Measurements from ENCODE around the gene DIPK1C.

Gene DIPK1C

GRCh38 chr18:74486119-74486849 lies 29.2 kb upstream of the DIPK1C start:
- no peak for DNase-seq (ENCODE audit: low read depth, low spot score)
- in situ Hi-C loops (cut with HindIII; ENCODE audit: low sequenced_read_pairs): no loop called here
- no peak overlapping the region for H3K4me3 ChIP-seq (ENCODE audit: low read depth, low read length)
- TF ChIP-seq, protein P1, sequence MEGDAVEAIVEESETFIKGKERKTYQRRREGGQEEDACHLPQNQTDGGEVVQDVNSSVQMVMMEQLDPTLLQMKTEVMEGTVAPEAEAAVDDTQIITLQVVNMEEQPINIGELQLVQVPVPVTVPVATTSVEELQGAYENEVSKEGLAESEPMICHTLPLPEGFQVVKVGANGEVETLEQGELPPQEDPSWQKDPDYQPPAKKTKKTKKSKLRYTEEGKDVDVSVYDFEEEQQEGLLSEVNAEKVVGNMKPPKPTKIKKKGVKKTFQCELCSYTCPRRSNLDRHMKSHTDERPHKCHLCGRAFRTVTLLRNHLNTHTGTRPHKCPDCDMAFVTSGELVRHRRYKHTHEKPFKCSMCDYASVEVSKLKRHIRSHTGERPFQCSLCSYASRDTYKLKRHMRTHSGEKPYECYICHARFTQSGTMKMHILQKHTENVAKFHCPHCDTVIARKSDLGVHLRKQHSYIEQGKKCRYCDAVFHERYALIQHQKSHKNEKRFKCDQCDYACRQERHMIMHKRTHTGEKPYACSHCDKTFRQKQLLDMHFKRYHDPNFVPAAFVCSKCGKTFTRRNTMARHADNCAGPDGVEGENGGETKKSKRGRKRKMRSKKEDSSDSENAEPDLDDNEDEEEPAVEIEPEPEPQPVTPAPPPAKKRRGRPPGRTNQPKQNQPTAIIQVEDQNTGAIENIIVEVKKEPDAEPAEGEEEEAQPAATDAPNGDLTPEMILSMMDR (IDR thresholded peaks at IDR 0.05; ENCODE audit: low read depth, low read length): no peak

GRCh38 chr18:74482697-74483096 lies 25.6 kb upstream of the DIPK1C start:
- TF ChIP-seq, protein P1 (IDR thresholded peaks at IDR 0.05; ENCODE audit: low read depth, low read length): no peak
- DNase-seq (ENCODE audit: low read depth, low spot score): no peak
- in situ Hi-C loops (cut with HindIII; ENCODE audit: low sequenced_read_pairs): no loop called here
- H3K4me3 ChIP-seq (ENCODE audit: low read depth, low read length): no peak overlapping the region

DNA sequence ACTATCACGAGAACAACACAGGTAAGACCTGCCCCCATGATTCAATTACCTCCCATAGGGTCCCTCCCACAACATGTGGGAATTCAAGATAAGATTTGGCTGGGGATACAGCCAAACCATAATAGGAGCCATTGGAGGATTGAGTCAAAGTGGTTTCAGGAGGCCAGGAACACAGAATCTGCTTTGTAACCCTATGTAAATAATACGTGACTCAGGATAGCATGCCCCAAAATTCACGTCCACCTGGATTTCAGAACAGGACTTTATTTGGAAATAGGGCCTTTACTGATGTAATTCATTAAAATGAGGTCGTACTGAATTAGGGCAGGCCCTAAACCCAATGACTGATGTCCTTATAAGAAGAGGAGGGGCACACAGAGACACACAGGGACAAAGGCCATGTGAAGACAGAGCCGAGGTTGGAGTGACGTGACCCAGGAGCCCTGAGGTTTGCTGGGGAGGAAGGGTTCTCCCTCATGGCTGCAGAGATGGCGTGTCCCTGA lies 23.1 kb upstream of the DIPK1C start:
- no peak for DNase-seq (ENCODE audit: low read depth, low spot score)
- no peak overlapping the region for H3K4me3 ChIP-seq (ENCODE audit: low read depth, low read length)
- in situ Hi-C loops (cut with HindIII; ENCODE audit: low sequenced_read_pairs): no loop called here
- TF ChIP-seq, protein P1 (IDR thresholded peaks at IDR 0.05; ENCODE audit: low read depth, low read length): no peak

GRCh38 chr18:74479486-74480148 lies 22.5 kb upstream of the DIPK1C start:
- no peak overlapping the region for H3K4me3 ChIP-seq (ENCODE audit: low read depth, low read length)
- TF ChIP-seq, protein P1 (IDR thresholded peaks at IDR 0.05; ENCODE audit: low read depth, low read length): no peak
- in situ Hi-C loops (cut with HindIII; ENCODE audit: low sequenced_read_pairs): no loop called here
- no peak for DNase-seq (ENCODE audit: low read depth, low spot score)

- no peak for DNase-seq (ENCODE audit: low read depth, low spot score)
- TF ChIP-seq, protein P1 (IDR thresholded peaks at IDR 0.05; ENCODE audit: low read depth, low read length): no peak
- H3K4me3 ChIP-seq (ENCODE audit: low read depth, low read length): no peak overlapping the region
- in situ Hi-C loops (cut with HindIII; ENCODE audit: low sequenced_read_pairs): no loop called here
Observed at GRCh38 chr18:74478880-74479279, 21.8 kb upstream of the DIPK1C start.

DNA sequence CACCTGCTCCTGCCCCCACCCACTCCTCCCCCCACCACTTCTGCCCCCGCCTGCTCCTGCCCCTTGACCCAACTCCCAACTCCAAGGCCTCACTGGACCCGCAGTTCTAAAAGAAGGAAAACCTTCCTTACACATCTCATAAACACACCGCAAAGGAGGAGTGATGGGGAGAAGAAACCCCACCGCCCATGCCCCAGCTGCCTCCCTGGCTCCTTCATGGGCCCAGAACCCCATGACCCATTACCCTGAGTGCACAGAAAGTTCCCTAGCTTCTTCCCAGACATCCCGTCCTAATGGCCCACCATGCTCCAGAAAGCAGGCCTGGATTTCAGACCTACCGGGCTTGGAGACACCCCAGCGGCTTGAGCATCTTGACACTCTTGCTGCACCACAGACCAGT lies 21.2 kb upstream of the DIPK1C start:
- H3K4me3 ChIP-seq (ENCODE audit: low read depth, low read length): no peak overlapping the region
- TF ChIP-seq, protein P1 (IDR thresholded peaks at IDR 0.05; ENCODE audit: low read depth, low read length): no peak
- in situ Hi-C loops (cut with HindIII; ENCODE audit: low sequenced_read_pairs): no loop called here
- no peak for DNase-seq (ENCODE audit: low read depth, low spot score)

All from astrocyte of the spinal cord (primary cell).